Epithelial cell of proximal tubule (primary cell): ENCODE results near the gene PAH. TPM values are rescaled to one million over a fixed set of nuclear protein-coding genes. Genes with fewer than 3 reads are reported as not detected.

Experiments used
- DNase-seq: peaks from one replicate; pipeline ENCODE4 v3.0.0-alpha.2; 2011; ENCODE audit warnings: low read depth
- H3K4me3 ChIP-seq: 2 replicates; pipeline ENCODE4 v1.5.1; 2011; ENCODE audit warnings: low read depth, mild to moderate bottlenecking, low read length
- CTCF ChIP-seq: conservative IDR thresholded peaks from 2 replicates; pipeline ENCODE4 v1.5.1; 2012; ENCODE audit warnings: low read depth, mild to moderate bottlenecking, low read length
- total RNA-seq: library from RNA; depleted of rRNA; stranded (reverse); fragments of >200 nt; gene quantifications from 2 replicates; pipeline ENCODE4 v1.2.3, GENCODE V29; 2015

The PAH gene
- total RNA-seq, 1 donor from 2014 or later: not detected

- no peak for TF ChIP-seq CTCF
- H3K4me3 ChIP-seq: no peak overlapping the region
Measured at GRCh38 chr12:102950950-102951619, 34.0 kb upstream of the PAH start.

GRCh38 chr12:102950107-102950949 is 33.3 kb upstream of the PAH start:
- no peak for DNase-seq
- no peak overlapping the region for H3K4me3 ChIP-seq
- TF ChIP-seq CTCF: peak; percentile 31

More at GRCh38 chr12:102950950-102951619, 34.0 kb upstream of the PAH start:
- DNase-seq: no peak

- DNase-seq: no peak
- no peak overlapping the region for H3K4me3 ChIP-seq
- peak; percentile 89 for TF ChIP-seq CTCF
Measured at GRCh38 chr12:102948941-102949352, 31.9 kb upstream of the PAH start.

GRCh38 chr12:102946042-102946441 is 29.0 kb upstream of the PAH start:
- no peak overlapping the region for H3K4me3 ChIP-seq
- no peak for TF ChIP-seq CTCF
- DNase-seq: no peak

- H3K4me3 ChIP-seq: no peak overlapping the region
- peak; percentile 71 for TF ChIP-seq CTCF
- no peak for DNase-seq
Measured at GRCh38 chr12:102939670-102940222, 22.7 kb upstream of the PAH start.

- H3K4me3 ChIP-seq: no peak overlapping the region
- no peak for TF ChIP-seq CTCF
- no peak for DNase-seq
Measured at GRCh38 chr12:102939059-102939458, 22.0 kb upstream of the PAH start.
